K562 (cell line): ENCODE data around the gene SKIL. TPM values are rescaled to one million over a fixed set of nuclear protein-coding genes. Genes with fewer than 3 reads are reported as not detected.

Experiments used
- BMI1 ChIP-seq: fragments of 150-350 bp; IDR thresholded peaks from 2 replicates; pipeline ENCODE4 v1.6.1; 2014; ENCODE audit warnings: low read length
- CHD2 ChIP-seq: IDR thresholded peaks from 2 replicates; pipeline ENCODE4 v1.6.1; 2011; ENCODE audit warnings: low read depth, low read length
- CSDE1 ChIP-seq, 2 experiments: fragments of 450-650 bp; IDR thresholded peaks; 2 replicates each; pipeline ENCODE4 v1.6.1; 2016; ENCODE audit warnings: mild to moderate bottlenecking in 1 of 2
- DNMT1 ChIP-seq: fragments of 450-650 bp; IDR thresholded peaks from 2 replicates; pipeline ENCODE4 v1.6.1; 2016; ENCODE audit warnings: antibody characterized with exemption, mild to moderate bottlenecking
- FOXK1 ChIP-seq: sonication (generic); formaldehyde crosslinking; IDR thresholded peaks from 2 replicates; pipeline ENCODE4 v1.8.0; 2022; ENCODE audit warnings: missing genetic modification reagents, mild to moderate bottlenecking, borderline replicate concordance
- FUS ChIP-seq: fragments of 200-400 bp; formaldehyde crosslinking; optimal IDR thresholded peaks from 2 replicates; pipeline ENCODE3; 2017; ENCODE audit warnings: low read depth, low read length
- KLF16 ChIP-seq: IDR thresholded peaks from 2 replicates; pipeline ENCODE4 v1.6.1; 2016; ENCODE audit warnings: antibody characterized with exemption
- MXI1 ChIP-seq: IDR thresholded peaks from 2 replicates; pipeline ENCODE4 v1.6.1; 2011; ENCODE audit warnings: low read depth, mild to moderate bottlenecking, improper control_type of control experiment, low read length
- ZNF143 ChIP-seq: sonication (generic); formaldehyde crosslinking; IDR thresholded peaks from 2 replicates; pipeline ENCODE4 v1.9.0; 2022; ENCODE audit warnings: mild to moderate bottlenecking, missing genetic modification reagents
- ZNF583 ChIP-seq: fragments of 250-450 bp; sonication (Bioruptor Pico); IDR thresholded peaks from 2 replicates; pipeline ENCODE4 v1.4.0; 2020
- polyA plus RNA-seq, 8 experiments: library from polyadenylated mRNA; depleted of rRNA in 4 of 8; stranded (reverse) in 5 of 8; unstranded in 3 of 8; fragments of >200 nt; fragmentation: Nextera tagmentation in 2 of 8; fragmentation: Illumina TruSeq in 1 of 8; extraction: Ambion mirVana in 2 of 8; extraction: Trizol in 1 of 8; gene quantifications; 2 replicates each; pipeline versions ENCODE4 v1.2.1 to v1.2.3, GENCODE V29; 2011 to 2014; ENCODE audit warnings: inconsistent platforms in 1 of 8, missing spikeins in 1 of 8
- total RNA-seq, 7 experiments: library from RNA; depleted of rRNA in 6 of 7; stranded (reverse); fragments of >200 nt in 6 of 7; fragmentation: Illumina TruSeq in 2 of 7; extraction: Trizol in 2 of 7; gene quantifications; 2 replicates each; pipeline versions ENCODE4 v1.2.1 to v1.2.3, GENCODE V29; 2011 to 2021; ENCODE audit warnings: low replicate concordance in 1 of 7
- TF ChIP-seq, protein P1 (sequence below): sonication (generic); formaldehyde crosslinking; IDR thresholded peaks from 2 replicates; pipeline ENCODE4 v1.8.1; 2023; ENCODE audit warnings: missing genetic modification reagents, mild to moderate bottlenecking, borderline replicate concordance

The SKIL gene
- total and polyA plus RNA-seq, 9 of the 15 experiments (the other 6 are each of a cell fraction or from before 2014, with no cell fraction given) = 4.3 to 19.1 (median 9.7) TPM

DNA sequence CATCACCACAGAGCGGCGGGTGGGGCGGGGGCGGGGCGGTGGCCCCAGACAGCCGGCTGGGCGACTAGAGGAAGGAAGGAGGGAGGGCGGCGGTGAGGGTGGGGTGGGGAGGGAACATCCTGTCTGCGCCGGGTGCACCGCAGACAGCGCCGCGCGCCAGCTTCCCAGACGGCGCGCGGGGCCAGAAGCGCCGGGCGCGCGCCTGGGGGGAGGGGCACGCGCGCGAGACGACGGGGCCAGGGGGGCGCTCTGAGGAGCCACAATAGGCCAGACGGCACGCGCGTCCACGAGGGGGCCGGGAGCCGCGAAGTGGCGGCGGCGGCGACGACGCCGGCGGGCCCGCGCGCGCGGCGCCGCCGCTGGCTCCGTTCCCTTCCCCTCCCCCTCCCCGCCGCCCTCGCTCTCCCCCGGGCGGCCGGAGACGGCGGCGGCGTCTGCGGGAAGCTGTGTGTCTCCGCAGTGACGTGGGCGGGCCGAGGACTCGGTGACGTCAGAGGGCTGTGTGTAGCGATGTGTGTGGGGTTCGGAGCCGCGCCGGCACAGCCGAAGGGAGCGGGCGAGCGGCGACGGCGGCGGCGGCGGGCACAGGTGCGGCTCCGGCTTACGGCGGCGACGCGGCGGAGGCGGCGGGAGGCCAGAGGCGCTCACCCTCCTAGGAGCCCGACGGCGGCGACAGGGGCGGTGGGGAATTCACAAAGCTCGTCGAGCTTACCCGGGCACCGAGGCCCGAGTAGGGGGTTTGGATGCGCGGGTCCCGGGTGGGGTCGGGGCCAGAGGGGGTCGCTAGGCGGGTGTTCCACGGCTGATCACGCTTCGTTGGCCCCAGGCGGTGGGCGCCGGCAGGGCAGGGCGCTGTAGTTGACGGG is at the start of gene SKIL (continued):
- TF ChIP-seq ZNF143 (CRISPR knock-in tag) (no peak), FUS (no peak), MXI1 (no peak), KLF16 (no peak), DNMT1 (no peak), FOXK1 (CRISPR knock-in tag) (no peak), BMI1 (no peak), CSDE1 (IDR thresholded peaks at IDR 0.05) (no peak), ZNF583 (peak; percentile 21; the same call in 1 of the 2 replicates), CHD2 (peak; percentile 58; the same call in 1 of the 2 replicates)
- TF ChIP-seq, protein P1, sequence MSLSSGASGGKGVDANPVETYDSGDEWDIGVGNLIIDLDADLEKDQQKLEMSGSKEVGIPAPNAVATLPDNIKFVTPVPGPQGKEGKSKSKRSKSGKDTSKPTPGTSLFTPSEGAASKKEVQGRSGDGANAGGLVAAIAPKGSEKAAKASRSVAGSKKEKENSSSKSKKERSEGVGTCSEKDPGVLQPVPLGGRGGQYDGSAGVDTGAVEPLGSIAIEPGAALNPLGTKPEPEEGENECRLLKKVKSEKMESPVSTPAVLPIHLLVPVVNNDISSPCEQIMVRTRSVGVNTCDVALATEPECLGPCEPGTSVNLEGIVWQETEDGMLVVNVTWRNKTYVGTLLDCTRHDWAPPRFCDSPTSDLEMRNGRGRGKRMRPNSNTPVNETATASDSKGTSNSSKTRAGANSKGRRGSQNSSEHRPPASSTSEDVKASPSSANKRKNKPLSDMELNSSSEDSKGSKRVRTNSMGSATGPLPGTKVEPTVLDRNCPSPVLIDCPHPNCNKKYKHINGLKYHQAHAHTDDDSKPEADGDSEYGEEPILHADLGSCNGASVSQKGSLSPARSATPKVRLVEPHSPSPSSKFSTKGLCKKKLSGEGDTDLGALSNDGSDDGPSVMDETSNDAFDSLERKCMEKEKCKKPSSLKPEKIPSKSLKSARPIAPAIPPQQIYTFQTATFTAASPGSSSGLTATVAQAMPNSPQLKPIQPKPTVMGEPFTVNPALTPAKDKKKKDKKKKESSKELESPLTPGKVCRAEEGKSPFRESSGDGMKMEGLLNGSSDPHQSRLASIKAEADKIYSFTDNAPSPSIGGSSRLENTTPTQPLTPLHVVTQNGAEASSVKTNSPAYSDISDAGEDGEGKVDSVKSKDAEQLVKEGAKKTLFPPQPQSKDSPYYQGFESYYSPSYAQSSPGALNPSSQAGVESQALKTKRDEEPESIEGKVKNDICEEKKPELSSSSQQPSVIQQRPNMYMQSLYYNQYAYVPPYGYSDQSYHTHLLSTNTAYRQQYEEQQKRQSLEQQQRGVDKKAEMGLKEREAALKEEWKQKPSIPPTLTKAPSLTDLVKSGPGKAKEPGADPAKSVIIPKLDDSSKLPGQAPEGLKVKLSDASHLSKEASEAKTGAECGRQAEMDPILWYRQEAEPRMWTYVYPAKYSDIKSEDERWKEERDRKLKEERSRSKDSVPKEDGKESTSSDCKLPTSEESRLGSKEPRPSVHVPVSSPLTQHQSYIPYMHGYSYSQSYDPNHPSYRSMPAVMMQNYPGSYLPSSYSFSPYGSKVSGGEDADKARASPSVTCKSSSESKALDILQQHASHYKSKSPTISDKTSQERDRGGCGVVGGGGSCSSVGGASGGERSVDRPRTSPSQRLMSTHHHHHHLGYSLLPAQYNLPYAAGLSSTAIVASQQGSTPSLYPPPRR (CRISPR knock-in tag) = no peak
